Activated T-cell treated with anti-CD3 and anti-CD28 coated beads, Interleukin-2, amount 50 U/mL, for 72 hours (primary cell): Measurements from ENCODE around the gene DNM2. TPM values are rescaled to one million over a fixed set of nuclear protein-coding genes. Genes with fewer than 3 reads are reported as not detected.
A peak's percentile ranks its signal among the peaks of the same experiment; 100 is the strongest.
"Not testable (repeated sequence)": the region's sequence is repeated elsewhere in the genome, so short reads cannot be mapped to it uniquely, and the experiment has no call there.

Experiments
- ATAC-seq, 2 donors: fragments of 150-1000 bp; cut with Tn5 transposase; replicated peaks in 1 of 2; 2 replicates each; pipeline ENCODE4 v1.10.0; 2021; ENCODE audit warnings: moderate library complexity in 2 of 2, mild to moderate bottlenecking in 1 of 2
- DNase-seq, 2 donors: peaks; one replicate each; pipeline ENCODE4 v3.0.0; 2021 to 2022; ENCODE audit warnings: mixed read lengths in 1 of 2
- H3K27ac Mint-ChIP-seq: one replicate; pipeline ENCODE4 v1.8.0; 2022; ENCODE audit warnings: mild to moderate bottlenecking, moderate library complexity, mixed read lengths
- H3K27me3 Mint-ChIP-seq: one replicate; pipeline ENCODE4 v1.8.0; 2022; ENCODE audit warnings: low read depth, mixed read lengths
- H3K36me3 Mint-ChIP-seq, 2 donors: one replicate each; pipeline ENCODE4 v1.8.0; 2022; ENCODE audit warnings: mixed read lengths in 2 of 2, mild to moderate bottlenecking in 1 of 2; ENCODE audit not compliant: insufficient read depth in 2 of 2
- H3K4me1 Mint-ChIP-seq: one replicate; pipeline ENCODE4 v1.8.0; 2022; ENCODE audit warnings: low read depth, mixed read lengths
- H3K4me3 Mint-ChIP-seq, 2 donors: one replicate each; pipeline ENCODE4 v1.8.0; 2022; ENCODE audit warnings: mild to moderate bottlenecking in 2 of 2, mixed read lengths in 2 of 2, moderate library complexity in 2 of 2
- H3K9me3 Mint-ChIP-seq, 2 donors: one replicate each; pipeline ENCODE4 v1.8.0; 2022; ENCODE audit warnings: mixed read lengths in 2 of 2
- total RNA-seq, 2 donors: library from RNA; stranded (reverse); gene quantifications; one replicate each; pipeline ENCODE4 v1.2.3, GENCODE V29; 2022

Gene DNM2
- total RNA-seq, 2 donors from 2014 or later: 241 to 266 TPM

- no peaks in the 10 kb centered on the region for H3K27me3 Mint-ChIP-seq
- H3K4me3 Mint-ChIP-seq: no peak overlapping the region
- ATAC-seq: peak; percentile 28 to 33
- no peaks in the 10 kb centered on the region for H3K9me3 Mint-ChIP-seq
- DNase-seq: no peak
- no peaks in the 10 kb centered on the region for H3K4me1 Mint-ChIP-seq
- H3K27ac Mint-ChIP-seq: peak overlapping the region; percentile 13
- H3K36me3 Mint-ChIP-seq: peaks cover 0 to 13% of the 10 kb centered on the region in 2 donors
These were observed 111.3 kb downstream of the DNM2 start for GRCh38 chr19:10828981-10829821.

GRCh38 chr19:10829967-10830366 is 112.1 kb downstream of the DNM2 start:
- H3K4me3 Mint-ChIP-seq: no peak overlapping the region
- H3K36me3 Mint-ChIP-seq: peaks cover 0 to 9% of the 10 kb centered on the region in 2 donors
- no peak for DNase-seq
- no peaks in the 10 kb centered on the region for H3K9me3 Mint-ChIP-seq
- ATAC-seq: peak in 1 of 2 donors; percentile 12
- no peak overlapping the region for H3K27ac Mint-ChIP-seq
- H3K27me3 Mint-ChIP-seq: no peaks in the 10 kb centered on the region
- H3K4me1 Mint-ChIP-seq: peaks cover under 1% of the 10 kb centered on the region

DNA sequence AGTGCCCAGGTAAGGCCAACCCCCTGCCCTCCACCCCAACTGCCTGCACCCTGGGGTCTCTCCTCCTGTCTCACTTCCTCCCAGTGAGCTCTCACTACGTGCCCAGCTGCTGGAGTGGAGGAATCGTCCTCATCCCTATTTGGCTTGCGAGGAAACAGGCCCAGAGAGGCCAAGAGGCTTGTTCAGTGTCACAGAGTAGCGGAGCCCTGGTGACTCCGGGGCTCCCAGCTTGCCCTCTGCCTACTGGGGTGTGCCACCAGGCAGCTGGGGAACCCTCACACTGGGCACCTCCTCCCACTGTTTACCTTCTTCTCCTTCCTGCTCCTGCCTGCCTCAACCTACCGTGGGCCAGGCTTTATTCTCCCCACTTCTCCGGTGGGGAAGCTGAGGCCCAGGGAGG is 112.5 kb downstream of the DNM2 start:
- Mint-ChIP-seq H3K4me3 (no peak overlapping the region), H3K9me3 (no peaks in the 10 kb centered on the region), H3K4me1 (peaks cover 5% of the 10 kb centered on the region), H3K36me3 (peaks cover under 1 to 7% of the 10 kb centered on the region in 2 donors), H3K27me3 (no peaks in the 10 kb centered on the region), H3K27ac (no peak overlapping the region)
- DNase-seq (no peak), ATAC-seq (no peak)

GRCh38 chr19:10830931-10831779 is 113.3 kb downstream of the DNM2 start:
- Mint-ChIP-seq H3K27ac (no peak overlapping the region), H3K36me3 (peaks cover 2 to 8% of the 10 kb centered on the region in 2 donors)

GRCh38 chr19:10831987-10832938 is 114.4 kb downstream of the DNM2 start:
- DNase-seq: no peak
- no peak for ATAC-seq
- Mint-ChIP-seq H3K36me3 (peaks cover 6 to 8% of the 10 kb centered on the region in 2 donors), H3K4me3 (no peak overlapping the region), H3K4me1 (peaks cover 21% of the 10 kb centered on the region), H3K27me3 (no peaks in the 10 kb centered on the region), H3K9me3 (peaks cover 0 to 4% of the 10 kb centered on the region in 2 donors), H3K27ac (no peak overlapping the region)

More at GRCh38 chr19:10830931-10831779, 113.3 kb downstream of the DNM2 start:
- DNase-seq (no peak), ATAC-seq (no peak)
- peaks cover 13% of the 10 kb centered on the region for H3K4me1 Mint-ChIP-seq
- H3K4me3 Mint-ChIP-seq: no peak overlapping the region
- no peaks in the 10 kb centered on the region for H3K27me3 Mint-ChIP-seq
- no peaks in the 10 kb centered on the region for H3K9me3 Mint-ChIP-seq

DNA sequence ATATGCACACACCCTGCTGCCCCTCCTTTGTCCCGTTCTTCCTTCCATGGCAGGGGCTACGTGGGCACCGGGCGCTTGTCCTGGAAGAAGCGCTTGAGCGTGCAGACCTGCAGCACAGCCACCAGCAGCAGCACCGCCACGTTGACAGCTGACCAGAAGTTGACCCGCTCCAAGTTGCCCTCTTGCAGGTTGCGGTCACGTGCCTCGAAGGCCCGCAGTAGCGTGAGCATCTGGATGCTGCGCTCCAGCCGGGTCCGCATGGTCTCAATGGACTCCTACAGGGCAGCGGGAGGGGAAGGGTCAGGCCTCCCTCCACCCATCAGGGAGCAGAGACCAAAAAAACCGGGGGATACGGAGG is 115.0 kb downstream of the DNM2 start:
- DNase-seq (no peak), ATAC-seq (no peak)
- H3K27me3 Mint-ChIP-seq: no peaks in the 10 kb centered on the region
- no peak overlapping the region for H3K4me3 Mint-ChIP-seq
- peaks cover 6 to 8% of the 10 kb centered on the region in 2 donors for H3K36me3 Mint-ChIP-seq
- peaks cover 0 to 4% of the 10 kb centered on the region in 2 donors for H3K9me3 Mint-ChIP-seq
- H3K4me1 Mint-ChIP-seq: peaks cover 21% of the 10 kb centered on the region
- no peak overlapping the region for H3K27ac Mint-ChIP-seq

DNA sequence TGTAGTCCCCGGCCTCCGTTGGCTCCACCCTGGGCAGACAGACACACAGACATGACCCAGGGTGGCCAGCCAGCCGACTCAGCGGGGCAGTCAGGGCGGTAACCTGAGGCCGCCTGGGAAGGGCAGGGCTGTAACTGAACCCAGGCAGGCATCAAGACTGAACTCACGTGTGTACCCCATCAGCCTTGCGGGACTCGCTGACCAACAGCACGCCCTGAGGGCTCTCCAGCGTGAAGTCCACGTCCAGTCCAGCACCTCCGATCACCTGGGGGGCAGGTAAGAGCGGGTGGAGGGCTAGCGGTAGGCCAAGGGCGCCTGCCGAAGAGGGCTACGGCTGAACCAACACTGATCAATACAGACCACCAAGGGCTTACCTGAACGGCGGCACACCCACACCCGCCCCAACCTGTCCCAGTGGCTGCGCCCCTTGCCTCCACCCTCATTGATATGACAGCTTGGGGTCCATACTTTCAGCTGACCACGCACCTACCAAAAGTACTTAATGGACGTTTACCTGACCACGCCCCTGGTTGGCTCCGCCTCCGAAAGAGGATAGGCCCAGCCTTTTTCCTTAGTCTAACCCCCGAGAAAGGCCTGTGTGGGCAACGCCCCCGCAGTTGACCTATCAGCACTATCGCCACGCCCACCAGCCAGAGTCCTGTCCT is 117.3 kb downstream of the DNM2 start:
- ATAC-seq (peak in 1 of 2 donors; percentile 12), DNase-seq (peak in 1 of 2 donors; percentile 13)
- peak overlapping the region; percentile 100 for H3K27ac Mint-ChIP-seq
- peaks cover 6 to 11% of the 10 kb centered on the region in 2 donors for H3K36me3 Mint-ChIP-seq
- H3K27me3 Mint-ChIP-seq: no peaks in the 10 kb centered on the region
- H3K9me3 Mint-ChIP-seq: peaks cover 2 to 5% of the 10 kb centered on the region in 2 donors
- H3K4me1 Mint-ChIP-seq: peaks cover 21% of the 10 kb centered on the region
- H3K4me3 Mint-ChIP-seq: peak overlapping the region; percentile 92 to 99

DNA sequence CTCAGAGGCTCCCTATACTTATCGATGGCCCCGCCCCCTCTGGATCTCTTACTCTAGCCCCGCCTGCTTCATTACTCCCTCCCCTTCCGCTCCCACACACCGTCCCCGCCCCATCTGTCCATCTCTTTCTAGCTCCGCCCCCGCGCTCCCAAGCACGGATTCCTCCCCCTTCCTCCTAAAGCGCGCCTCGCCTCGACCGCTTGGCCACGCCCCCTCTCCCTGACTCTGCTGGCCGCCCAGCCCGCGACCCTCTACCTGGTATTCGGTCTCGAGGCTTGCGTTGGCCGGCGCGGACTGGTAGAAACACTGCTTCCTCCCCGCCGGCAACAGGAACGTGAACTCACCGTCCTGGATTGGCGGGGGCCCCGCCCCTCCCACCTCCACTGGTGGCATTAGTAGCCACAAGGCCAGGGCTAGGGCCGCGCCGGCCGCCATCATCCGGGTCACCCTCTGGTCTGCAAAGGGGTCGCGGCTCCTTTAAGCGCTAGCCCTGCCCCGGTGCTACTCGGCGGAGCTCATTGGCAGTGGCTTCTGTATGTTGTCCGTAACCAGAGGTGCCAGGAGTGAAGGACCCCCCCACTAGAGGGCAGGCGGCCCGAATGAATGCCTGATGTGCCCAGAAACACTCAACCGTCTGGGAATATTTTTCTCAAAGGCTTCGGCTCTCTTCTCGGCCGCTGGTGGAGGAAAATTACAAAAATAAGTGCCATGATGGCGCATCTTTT is 118.0 kb downstream of the DNM2 start, which contains the start of gene TMED1:
TSS of gene TMED1 (minus strand) at position 459 of the 725 bp plus-strand sequence. CDS start at position 438, 21 bp downstream.
- DNase-seq: peak; percentile 98 to 100
- Mint-ChIP-seq H3K4me3 (peak within 1 kb of the TSS; percentile 92 to 99), H3K4me1 (peaks cover 21% of the 10 kb centered on the region), H3K27me3 (no peaks in the 10 kb centered on the region), H3K27ac (peak within 1 kb of the TSS; percentile 100), H3K9me3 (peaks cover 2 to 5% of the 10 kb centered on the region in 2 donors), H3K36me3 (peaks cover 6 to 11% of the 10 kb centered on the region in 2 donors)
- peak; percentile 90 for ATAC-seq

GRCh38 chr19:10836479-10837330 is 118.8 kb downstream of the DNM2 start:
- peak overlapping the region; percentile 100 for H3K27ac Mint-ChIP-seq
- peaks cover 6 to 11% of the 10 kb centered on the region in 2 donors for H3K36me3 Mint-ChIP-seq
- peak overlapping the region; percentile 92 to 99 for H3K4me3 Mint-ChIP-seq
- peaks cover 2 to 5% of the 10 kb centered on the region in 2 donors for H3K9me3 Mint-ChIP-seq
- H3K4me1 Mint-ChIP-seq: peaks cover 21% of the 10 kb centered on the region
- ATAC-seq (peak; percentile 48 to 54), DNase-seq (peak; percentile 88)
- no peaks in the 10 kb centered on the region for H3K27me3 Mint-ChIP-seq

GRCh38 chr19:10837649-10838048 is 119.8 kb downstream of the DNM2 start:
- not testable (repeated sequence) for ATAC-seq, H3K27me3 Mint-ChIP-seq, H3K4me3 Mint-ChIP-seq, DNase-seq, H3K9me3 Mint-ChIP-seq, H3K27ac Mint-ChIP-seq
- peaks cover 6 to 11% of the 10 kb centered on the region in 2 donors for H3K36me3 Mint-ChIP-seq
- peaks cover 21% of the 10 kb centered on the region for H3K4me1 Mint-ChIP-seq

- no peak for ATAC-seq
- no peak overlapping the region for H3K4me3 Mint-ChIP-seq
These were observed 120.5 kb downstream of the DNM2 start for GRCh38 chr19:10838377-10838776.

More at GRCh38 chr19:10838377-10838776, 120.5 kb downstream of the DNM2 start:
- DNase-seq: no peak
- H3K27ac Mint-ChIP-seq: peak overlapping the region; percentile 12
- peaks cover 2 to 5% of the 10 kb centered on the region in 2 donors for H3K9me3 Mint-ChIP-seq
- H3K36me3 Mint-ChIP-seq: peaks cover 6 to 11% of the 10 kb centered on the region in 2 donors
- peaks cover 21% of the 10 kb centered on the region for H3K4me1 Mint-ChIP-seq
- no peaks in the 10 kb centered on the region for H3K27me3 Mint-ChIP-seq
